Motor neuron (in vitro differentiated cells): Measurements from ENCODE around the gene BPIFA3. TPM values are rescaled to one million over a fixed set of nuclear protein-coding genes. Genes with fewer than 3 reads are reported as not detected.

ENCODE experiments used
- ATAC-seq, 8 experiments: fragments of 200-7000 bp; cut with Tn5 transposase; replicated peaks in 6 of 8; 2 replicates each; pipeline ENCODE4 v1.8.0; 2021; ENCODE audit warnings: mild to moderate bottlenecking in 8 of 8, moderate library complexity in 8 of 8
- H3K27ac ChIP-seq, 2 donors: fragments of 250-450 bp; sonication (Bioruptor Pico); 2 replicates each; pipeline ENCODE4 v1.9.0; 2021; ENCODE audit warnings: antibody characterized with exemption in 2 of 2, mild to moderate bottlenecking in 2 of 2, moderate library complexity in 1 of 2
- H3K4me1 ChIP-seq, 2 donors: fragments of 250-450 bp; sonication (Bioruptor Pico); replicated peaks in 1 of 2; 2 replicates each; pipeline ENCODE4 v1.6.1; 2021; ENCODE audit warnings: antibody characterized with exemption in 2 of 2, mild to moderate bottlenecking in 2 of 2, moderate library complexity in 1 of 2
- H3K4me3 ChIP-seq, 5 donors: fragments of 250-450 bp; sonication (Bioruptor Pico); 2 replicates each; pipeline ENCODE4 v1.9.0; 2021; ENCODE audit warnings: antibody characterized with exemption in 5 of 5, mild to moderate bottlenecking in 5 of 5, moderate library complexity in 4 of 5
- WGBS, 10 experiments: fragments of 450-650 bp; shearing (Covaris generic); methylation state at CpG; one replicate each; pipeline ENCODE4 v1.0.0; 2022; 5-methylcytosine and 5-hydroxymethylcytosine counted together
- in situ Hi-C, 9 experiments: fragments of 400-800 bp; cut with MboI; loops; one replicate each; pipeline ENCODE4 v1.15.0; 2021; ENCODE audit warnings: low sequenced_read_pairs in 9 of 9, low pct_unique_long_range_greater_than_20kb in 2 of 9; ENCODE audit not compliant: unreplicated experiment in 9 of 9
- total RNA-seq, 8 experiments: library from RNA; unstranded; fragments of 300-600 nt; gene quantifications; 2 replicates each; pipeline versions ENCODE4 v1.2.3 to v1.2.4, GENCODE V29; 2022

BPIFA3 gene
- total RNA-seq, 8 experiments from 2014 or later: 0.09 to 0.66 (median 0.21) TPM; not detected in 3

DNA sequence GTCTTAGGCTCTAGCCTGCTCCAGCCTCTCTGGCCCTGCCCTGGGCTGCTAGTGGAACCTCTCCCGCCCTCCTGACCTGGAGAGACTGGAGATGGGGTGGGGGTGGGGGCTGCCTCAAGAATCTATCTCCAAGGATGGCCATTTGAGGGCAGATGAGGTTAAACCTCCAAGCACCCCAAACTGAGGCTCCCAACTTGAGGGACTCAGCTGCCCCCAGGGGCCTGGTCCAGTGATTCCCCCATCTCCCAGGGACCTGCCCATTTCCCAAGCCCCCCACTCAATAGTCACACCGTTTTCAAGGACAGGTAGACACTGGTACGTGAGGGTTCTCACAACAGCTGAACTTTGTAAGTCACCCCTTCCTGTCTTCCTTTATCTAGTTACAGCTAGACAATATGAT, 58.7 kb downstream of the BPIFA3 start:
- H3K4me1 ChIP-seq: no peaks in the 10 kb centered on the region
- no peak overlapping the region for H3K27ac ChIP-seq
- in situ Hi-C loops: no loop called here
- 52 to 80% (median 57%) methylated on average over 1 to 2 of the region's 3 CpGs; no CpG with 5 or more reads in 7 of the 10 experiments for WGBS, 10 experiments
- no peak for ATAC-seq
- no peak overlapping the region for H3K4me3 ChIP-seq

DNA sequence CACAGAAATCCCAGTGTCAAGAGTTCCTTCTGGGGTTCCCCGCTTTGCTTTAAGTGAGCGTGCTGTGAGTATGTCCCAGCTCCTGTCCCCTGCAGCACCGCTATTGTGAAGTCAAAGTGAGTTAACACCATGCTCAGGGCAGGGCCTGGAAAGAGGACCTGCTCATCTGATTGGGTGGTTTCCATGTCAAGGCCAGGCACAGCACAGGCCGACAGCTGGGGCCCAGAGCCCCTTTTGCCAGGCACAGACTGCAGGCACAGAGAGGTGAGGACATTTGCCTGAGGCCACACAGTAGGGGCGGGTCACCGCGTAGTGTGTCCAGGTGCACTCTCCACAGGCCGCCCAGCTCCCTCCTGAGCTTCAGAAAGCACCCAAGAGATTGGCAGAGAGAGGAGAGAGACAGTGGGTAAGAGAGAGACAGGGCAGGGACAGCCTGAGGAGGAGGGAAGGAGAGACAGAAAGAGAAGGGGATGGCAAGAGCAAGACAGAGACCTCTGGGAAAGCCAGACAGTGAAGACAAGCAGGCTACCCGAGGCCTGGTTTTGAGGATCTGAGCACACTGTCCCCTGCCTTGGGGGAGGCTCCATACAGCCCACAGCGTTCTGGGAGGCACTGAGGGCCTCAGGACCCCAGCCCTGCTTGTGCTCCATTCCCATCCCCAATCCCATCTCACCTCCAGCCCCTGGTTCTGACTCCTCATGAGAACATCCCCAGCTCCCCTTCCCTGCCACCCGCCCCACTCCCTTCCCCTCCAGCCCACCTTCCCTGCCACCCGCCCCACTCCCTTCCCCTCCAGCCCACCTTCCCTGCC, 59.4 kb downstream of the BPIFA3 start:
- WGBS, 10 experiments: 20 to 100% (median 63%) methylated on average over 1 to 5 of the region's 12 CpGs; no CpG with 5 or more reads in 4 of the 10 experiments
- H3K4me3 ChIP-seq: no peak overlapping the region
- H3K4me1 ChIP-seq: no peaks in the 10 kb centered on the region
- no peak overlapping the region for H3K27ac ChIP-seq
- in situ Hi-C loops: no loop called here
- peak in 1 of 8 experiments; percentile 41 for ATAC-seq

Other genes with a start within 250 kb of the BPIFA3 start
- not detected for gene SUN5, start 212.9 kb upstream of the BPIFA3 start, total RNA-seq
- not detected for gene BPIFB2, start 209.6 kb upstream of the BPIFA3 start, total RNA-seq
- gene BPIFB6, start 185.7 kb upstream of the BPIFA3 start, total RNA-seq: not detected
- gene BPIFB3, start 163.4 kb upstream of the BPIFA3 start, total RNA-seq: not detected
- under 1 TPM in 1 of 8 experiments, not detected in 7; 0.33 TPM for gene BPIFB4, start 137.7 kb upstream of the BPIFA3 start, total RNA-seq
- gene BPIFA2, start 49.2 kb upstream of the BPIFA3 start, total RNA-seq: not detected
- gene BPIFA1, start 18.6 kb downstream of the BPIFA3 start, total RNA-seq: not detected
- gene BPIFB1, start 65.9 kb downstream of the BPIFA3 start, total RNA-seq: under 1 TPM in 3 of 8 experiments, not detected in 5; 0.08 to 0.38 (median 0.18) TPM
- 10 to 100 TPM; 20.5 to 46.2 (median 30.3) TPM for gene CDK5RAP1, start 184.2 kb downstream of the BPIFA3 start, total RNA-seq
- gene SNTA1, start 226.4 kb downstream of the BPIFA3 start, total RNA-seq: 10 to 100 TPM in 1 of 8 experiments, 1 to 10 TPM in 7; 3.3 to 14.4 (median 4.8) TPM